GM12891 (cell line): ENCODE results near the gene IFNL2.
"Not testable (repeated sequence)": the region's sequence is repeated elsewhere in the genome, so short reads cannot be mapped to it uniquely, and the experiment has no call there.

Experiments used
- DNase-seq: peaks from one replicate; pipeline ENCODE4 v3.0.0; 2011; ENCODE audit warnings: low spot score; ENCODE audit not compliant: insufficient read length
- FAIRE-seq: peaks from 2 replicates; lab custom pipeline; 2011; peaks lifted over from hg19 to GRCh38; lab: Jason Lieb, UNC
- PAX5 ChIP-seq: IDR thresholded peaks from 2 replicates; pipeline ENCODE4 v1.6.1; 2011; ENCODE audit warnings: low read length, moderate library complexity, mild to moderate bottlenecking; ENCODE audit not compliant: insufficient read depth, severe bottlenecking
- POLR2A ChIP-seq: IDR thresholded peaks from 2 replicates; pipeline ENCODE4 v1.6.1; 2011; ENCODE audit warnings: low read depth, low read length, control low read depth
- POLR2AphosphoS5 ChIP-seq: IDR thresholded peaks from 2 replicates; pipeline ENCODE4 v1.6.1; 2011; ENCODE audit warnings: low read depth, low read length, control low read depth
- POU2F2 ChIP-seq: IDR thresholded peaks from 2 replicates; pipeline ENCODE4 v1.6.1; 2011; ENCODE audit warnings: low read depth, mild to moderate bottlenecking, control low read depth, low read length, moderate library complexity
- SPI1 ChIP-seq: IDR thresholded peaks from 2 replicates; pipeline ENCODE4 v1.6.1; 2011; ENCODE audit warnings: low read depth, low read length, control low read depth
- TAF1 ChIP-seq: IDR thresholded peaks from 2 replicates; pipeline ENCODE4 v1.6.1; 2011; ENCODE audit warnings: low read depth, low read length, control low read depth

IFNL2 gene

GRCh38 chr19:39270036-39270871 is 2.1 kb downstream of the IFNL2 start:
- FAIRE-seq (no peak), DNase-seq (no peak)
- TF ChIP-seq SPI1 (no peak), POLR2AphosphoS5 (no peak), PAX5 (no peak), POU2F2 (no peak), POLR2A (no peak), TAF1 (no peak)

GRCh38 chr19:39273859-39274258 is 5.7 kb downstream of the IFNL2 start:
- DNase-seq, FAIRE-seq: not testable (repeated sequence)

- no peak for DNase-seq
- FAIRE-seq, result no peak
- TF ChIP-seq PAX5 (no peak), TAF1 (no peak)
These were observed 7.4 kb downstream of the IFNL2 start for GRCh38 chr19:39275578-39275977.

GRCh38 chr19:39276740-39277139 is 8.5 kb downstream of the IFNL2 start:
- FAIRE-seq, result no peak
- DNase-seq, result no peak
- TF ChIP-seq PAX5 (no peak), TAF1 (no peak), SPI1 (no peak), POU2F2 (no peak)

GRCh38 chr19:39277598-39277997 is 9.4 kb downstream of the IFNL2 start:
- TF ChIP-seq POU2F2 (no peak), POLR2AphosphoS5 (no peak), SPI1 (no peak), TAF1 (no peak), POLR2A (no peak), PAX5 (no peak)
- DNase-seq (no peak), FAIRE-seq (no peak)

GRCh38 chr19:39282021-39282420 is 13.8 kb downstream of the IFNL2 start:
- no peak for FAIRE-seq
- TF ChIP-seq TAF1 (no peak), POLR2A (no peak), POU2F2 (no peak), POLR2AphosphoS5 (no peak)

GRCh38 chr19:39284032-39284431 is 15.8 kb downstream of the IFNL2 start:
- no peak for DNase-seq
- TF ChIP-seq POLR2A (no peak), PAX5 (no peak), TAF1 (no peak), POU2F2 (no peak), SPI1 (no peak), POLR2AphosphoS5 (no peak)
- FAIRE-seq, result no peak

More at GRCh38 chr19:39282021-39282420, 13.8 kb downstream of the IFNL2 start:
- DNase-seq, result no peak

- FAIRE-seq (no peak), DNase-seq (no peak)
- TF ChIP-seq POLR2A, result no peak
- no peak for TF ChIP-seq SPI1
- TF ChIP-seq PAX5, result no peak
- no peak for TF ChIP-seq POLR2AphosphoS5
- TF ChIP-seq TAF1, result no peak
- no peak for TF ChIP-seq POU2F2
These were observed 25.2 kb downstream of the IFNL2 start for GRCh38 chr19:39293394-39293793.

GRCh38 chr19:39296055-39296645 is 28.0 kb downstream of the IFNL2 start, which contains the start of gene IFNL1:
Gene IFNL1 (plus strand): TSS chr19:39296407. CDS start chr19:39296422, 15 bp downstream.
- no peak for FAIRE-seq
- no peak for TF ChIP-seq POLR2A
- no peak for TF ChIP-seq POU2F2
- TF ChIP-seq PAX5, result no peak
- TF ChIP-seq POLR2AphosphoS5, result no peak
- no peak for TF ChIP-seq SPI1
- DNase-seq, result no peak

GRCh38 chr19:39296906-39297305 is 28.7 kb downstream of the IFNL2 start:
- no peak for FAIRE-seq
- no peak for TF ChIP-seq SPI1
- no peak for TF ChIP-seq TAF1
- no peak for TF ChIP-seq POLR2AphosphoS5
- no peak for TF ChIP-seq POU2F2
- TF ChIP-seq POLR2A, result no peak
- TF ChIP-seq PAX5, result no peak
- DNase-seq, result no peak
